ENCODE measurements around the gene ZNF429.
"Not testable (repeated sequence)": the region's sequence is repeated elsewhere in the genome, so short reads cannot be mapped to it uniquely, and the experiment has no call there.

Gene ZNF429

DNA sequence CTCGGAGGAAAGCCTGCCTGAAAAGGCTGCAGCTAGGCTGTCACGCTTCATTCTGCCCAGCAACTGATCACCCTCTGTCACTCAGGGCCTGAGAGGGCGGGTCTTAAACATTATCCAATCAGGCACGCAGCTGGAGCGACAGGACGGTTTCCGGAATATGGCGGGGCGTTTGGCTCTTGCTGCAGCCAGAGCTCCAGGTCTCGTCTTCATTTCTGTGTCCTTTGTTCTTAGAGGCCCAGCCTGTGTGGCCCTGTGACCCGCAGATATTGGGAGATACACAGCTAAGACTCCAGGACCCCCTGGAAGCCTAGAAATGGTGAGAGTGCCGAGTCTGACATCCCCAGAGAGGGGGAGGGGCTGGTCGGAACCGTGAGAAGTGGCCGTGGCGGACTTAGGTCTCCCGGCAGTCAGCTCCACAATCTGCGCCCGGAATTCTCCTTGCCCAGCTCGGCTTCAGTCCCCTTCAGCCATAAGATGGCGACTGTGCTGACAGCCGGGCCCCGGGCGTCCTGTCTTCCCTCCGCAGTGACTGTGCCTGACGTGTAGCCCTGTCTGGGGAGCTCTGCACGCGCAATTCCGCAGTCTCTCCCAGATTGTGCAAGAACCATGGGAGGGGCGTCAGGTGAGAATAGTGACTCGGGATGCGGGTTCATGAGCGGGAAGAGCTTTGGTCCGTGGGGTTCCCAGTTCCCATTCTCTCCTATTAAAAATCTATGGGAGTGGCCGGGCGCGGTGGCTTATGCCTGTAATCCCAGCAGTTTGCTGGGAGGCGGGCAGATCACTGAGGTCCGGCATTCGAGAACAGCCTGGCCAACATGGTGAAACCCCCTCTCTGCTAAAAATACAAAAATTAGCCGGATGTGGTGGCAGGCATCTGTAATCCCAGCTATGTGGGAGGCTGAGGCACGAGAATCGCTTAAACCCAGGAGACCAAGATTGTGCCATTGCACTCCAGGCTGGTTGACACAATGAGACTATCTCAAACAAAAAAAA is at the start of gene ZNF429:
ZNF429 (plus strand) TSS at position 144 of the 993 bp plus-strand sequence; CDS start at position 314, 170 bp downstream.
- DNase-seq (ENCODE audit: low spot score): peak; percentile 23

GRCh38 chr19:21460686-21461085 is 44.7 kb upstream of the ZNF429 start:
- no peak for DNase-seq (ENCODE audit: low spot score)

GRCh38 chr19:21462540-21462939 is 42.9 kb upstream of the ZNF429 start:
- no peak for DNase-seq (ENCODE audit: low spot score)

GRCh38 chr19:21463449-21464105 is 41.8 kb upstream of the ZNF429 start:
- no peak for DNase-seq (ENCODE audit: low spot score)

DNA sequence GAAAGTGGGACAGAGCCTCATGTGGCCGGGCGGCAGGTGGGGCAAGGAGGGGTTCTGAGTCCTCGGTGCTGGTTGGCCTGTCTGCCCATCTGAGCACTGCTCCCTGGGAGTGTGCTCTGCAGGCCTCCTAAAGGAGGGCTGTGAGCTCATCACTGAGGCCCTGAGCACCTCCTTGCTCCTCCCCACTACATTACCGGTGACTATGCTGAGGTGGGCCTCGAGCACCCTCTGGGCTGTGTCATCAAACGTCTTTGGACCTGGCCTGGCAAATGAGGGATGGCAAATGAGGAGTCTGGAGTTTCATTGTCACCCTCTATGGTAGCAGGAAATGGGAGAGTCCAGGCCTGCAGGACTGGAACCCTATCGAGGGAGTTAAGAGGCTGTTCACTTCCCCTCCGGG is 38.8 kb upstream of the ZNF429 start:
- DNase-seq (ENCODE audit: low spot score): no peak

- DNase-seq (ENCODE audit: low spot score): no peak
These were observed 36.6 kb upstream of the ZNF429 start for GRCh38 chr19:21468791-21469190.

- DNase-seq (ENCODE audit: low spot score): no peak
These were observed 32.9 kb upstream of the ZNF429 start for GRCh38 chr19:21472507-21472906.

GRCh38 chr19:21474671-21475181 is 30.7 kb upstream of the ZNF429 start:
- DNase-seq (ENCODE audit: low spot score): no peak

DNA sequence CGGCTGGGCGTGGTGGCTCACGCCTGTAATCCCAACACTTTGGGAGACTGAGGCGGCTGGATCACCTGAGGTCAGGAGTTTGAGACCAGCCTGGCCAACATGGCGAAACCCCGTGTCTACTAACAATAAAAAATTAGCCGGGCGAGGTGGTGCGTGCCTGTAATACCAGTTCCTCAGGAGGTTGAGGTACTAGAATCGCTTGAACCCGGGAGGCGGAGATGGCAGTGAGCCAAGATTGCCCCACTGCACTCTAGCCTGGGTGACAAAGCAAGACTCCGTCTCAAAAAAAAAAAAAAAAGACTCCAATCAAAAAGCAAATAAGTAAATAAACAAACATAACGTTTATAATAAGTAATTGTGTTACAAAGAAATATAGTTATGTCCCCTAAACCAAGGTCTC is 23.0 kb upstream of the ZNF429 start:
- not testable (repeated sequence) for DNase-seq (ENCODE audit: low spot score)

DNA sequence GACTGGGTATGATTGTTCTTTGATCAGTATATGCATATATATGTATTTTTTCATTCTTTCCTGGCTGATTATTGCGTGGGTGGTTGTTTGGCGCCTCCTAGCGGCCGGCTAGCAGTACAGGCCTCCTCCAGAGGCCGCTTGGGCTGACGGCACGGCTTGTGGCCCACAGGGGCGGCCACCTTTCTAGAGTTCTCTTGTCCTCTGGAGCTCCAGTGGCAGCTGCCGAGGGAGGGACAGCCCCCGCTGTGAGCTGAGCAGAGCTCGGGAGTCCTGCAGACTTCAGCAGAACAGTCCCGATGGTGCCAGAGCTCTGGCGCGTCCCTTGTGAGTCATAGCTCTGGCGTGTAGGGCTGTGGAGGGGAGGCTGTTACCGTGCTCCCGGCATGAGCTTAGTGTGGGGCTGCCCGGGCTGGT is 22.5 kb upstream of the ZNF429 start:
- no peak for DNase-seq (ENCODE audit: low spot score)

DNA sequence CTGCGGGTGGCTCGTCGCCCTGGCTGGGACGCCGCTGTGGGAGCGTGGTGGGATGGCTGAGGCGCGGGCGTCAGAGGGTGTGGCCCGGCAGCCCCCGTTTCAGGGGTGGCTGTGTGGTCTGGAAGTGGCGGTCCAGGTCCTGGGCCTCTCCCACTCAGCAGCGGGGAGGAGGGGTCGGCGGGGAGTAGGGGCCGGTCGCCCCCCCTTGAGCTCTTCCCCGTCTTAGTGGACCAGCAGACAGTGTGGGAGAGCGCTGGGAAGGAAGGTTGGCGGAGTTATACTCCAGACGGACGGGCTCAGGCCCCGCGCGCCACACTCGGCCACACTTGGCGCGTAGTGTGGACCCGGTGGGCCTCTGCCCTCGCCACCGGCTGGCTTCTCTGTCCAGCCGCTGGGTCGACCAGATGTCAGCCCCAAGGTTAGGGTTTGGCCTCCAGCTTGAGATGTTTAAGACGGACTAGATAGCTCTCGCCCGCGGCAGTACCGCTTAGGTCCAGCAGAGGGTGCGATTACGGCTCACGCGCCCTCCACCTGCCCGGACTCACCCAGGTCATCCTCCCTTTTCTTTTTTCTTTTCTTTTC is 21.7 kb upstream of the ZNF429 start:
- DNase-seq (ENCODE audit: low spot score): no peak

DNA sequence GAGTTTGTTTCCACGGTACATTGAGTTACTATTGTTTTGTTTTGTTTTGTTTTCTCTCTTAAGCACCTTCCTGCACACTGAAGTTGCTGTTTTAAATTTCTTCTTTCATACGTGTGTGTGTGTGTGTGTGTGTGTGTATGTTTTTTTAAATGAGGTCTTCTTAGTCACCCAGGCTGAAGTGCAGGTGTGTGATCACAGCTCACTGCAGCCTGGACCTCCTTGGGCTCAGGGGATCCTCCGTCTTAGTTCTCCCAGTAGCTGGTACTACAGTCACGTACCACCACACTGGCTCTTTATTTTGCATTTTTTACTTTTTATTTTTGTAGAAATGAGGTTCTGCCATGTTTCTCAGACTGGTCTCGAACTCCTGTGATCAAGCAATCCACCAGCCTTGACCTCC is 20.8 kb upstream of the ZNF429 start:
- DNase-seq (ENCODE audit: low spot score): no peak

GRCh38 chr19:21485926-21486325 is 19.5 kb upstream of the ZNF429 start:
- no peak for DNase-seq (ENCODE audit: low spot score)

- no peak for DNase-seq (ENCODE audit: low spot score)
These were observed 17.4 kb upstream of the ZNF429 start for GRCh38 chr19:21487969-21488368.

GRCh38 chr19:21491146-21491545 is 14.3 kb upstream of the ZNF429 start:
- DNase-seq (ENCODE audit: low spot score): no peak

GRCh38 chr19:21492947-21493906 is 12.2 kb upstream of the ZNF429 start:
- no peak for DNase-seq (ENCODE audit: low spot score)

GRCh38 chr19:21496876-21497275 is 8.5 kb upstream of the ZNF429 start:
- no peak for DNase-seq (ENCODE audit: low spot score)

DNA sequence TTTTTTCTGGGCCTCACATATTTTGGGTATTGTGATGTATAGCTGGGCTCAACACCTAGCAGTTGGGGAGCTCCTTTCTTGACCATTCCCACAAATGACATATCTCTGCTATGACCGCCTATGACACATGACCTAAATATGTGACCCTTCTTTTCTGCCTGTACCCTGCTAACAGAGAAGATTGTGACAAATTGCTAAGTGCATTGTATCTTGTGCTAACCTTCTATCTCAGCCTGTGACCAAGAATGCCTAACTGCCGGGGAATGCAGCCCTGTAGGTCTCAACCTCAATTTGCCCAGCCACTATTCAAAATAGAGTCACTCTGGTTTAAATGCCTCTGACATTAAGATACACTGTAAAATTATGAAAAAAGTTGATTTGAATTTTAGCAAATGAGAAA is 6.8 kb upstream of the ZNF429 start:
- no peak for DNase-seq (ENCODE audit: low spot score)

- DNase-seq (ENCODE audit: low spot score): no peak
These were observed 2.8 kb downstream of the ZNF429 start for GRCh38 chr19:21508198-21508597.

DNA sequence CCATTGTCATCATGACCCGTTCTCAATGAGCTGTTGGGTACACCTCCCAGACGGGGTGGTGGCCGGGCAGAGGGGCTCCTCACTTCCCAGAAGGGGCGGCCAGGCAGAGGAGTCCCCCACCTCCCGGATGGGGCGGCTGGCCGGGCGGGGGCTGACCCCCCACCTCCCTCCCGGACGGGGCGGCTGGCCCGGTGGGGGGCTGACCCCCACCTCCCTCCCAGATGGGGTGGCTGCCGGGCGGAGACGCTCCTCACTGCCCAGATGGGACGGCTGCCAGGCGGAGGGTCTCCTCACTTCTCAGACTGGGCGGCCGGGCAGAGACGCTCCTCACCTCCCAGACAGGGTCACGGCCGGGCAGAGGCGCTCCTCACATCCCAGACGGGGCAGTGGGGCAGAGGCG is 5.7 kb downstream of the ZNF429 start:
- DNase-seq (ENCODE audit: low spot score): not testable (repeated sequence)

GRCh38 chr19:21512609-21513008 is 7.2 kb downstream of the ZNF429 start:
- DNase-seq (ENCODE audit: low spot score): not testable (repeated sequence)
